Germinal center (tissue), 1 donor: Measurements from ENCODE around the gene STX18.

Experiments
- DNase-seq: peaks from one replicate; pipeline ENCODE4 v3.0.0; 2012; ENCODE audit warnings: mixed read lengths, low spot score

Gene STX18

DNA sequence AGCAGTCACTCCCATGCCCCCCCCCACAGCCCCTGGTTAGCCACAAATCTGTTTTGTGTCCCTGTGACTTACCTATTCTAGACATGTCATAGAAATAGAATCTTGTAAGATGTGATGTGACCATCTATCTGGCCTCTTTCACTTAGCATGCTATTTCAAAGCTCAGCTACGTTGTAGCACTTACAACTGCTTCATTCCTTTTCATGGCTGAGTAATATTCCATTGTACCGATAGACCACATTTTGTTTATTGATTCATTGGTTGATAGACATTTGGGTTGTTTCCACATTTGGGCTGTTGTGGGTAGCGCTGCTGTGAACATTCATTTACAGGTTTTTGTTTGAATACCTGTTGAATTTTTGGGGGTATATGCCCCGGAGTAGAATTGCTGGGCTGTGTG, 143.4 kb downstream of the STX18 start:
- no peak for DNase-seq

DNA sequence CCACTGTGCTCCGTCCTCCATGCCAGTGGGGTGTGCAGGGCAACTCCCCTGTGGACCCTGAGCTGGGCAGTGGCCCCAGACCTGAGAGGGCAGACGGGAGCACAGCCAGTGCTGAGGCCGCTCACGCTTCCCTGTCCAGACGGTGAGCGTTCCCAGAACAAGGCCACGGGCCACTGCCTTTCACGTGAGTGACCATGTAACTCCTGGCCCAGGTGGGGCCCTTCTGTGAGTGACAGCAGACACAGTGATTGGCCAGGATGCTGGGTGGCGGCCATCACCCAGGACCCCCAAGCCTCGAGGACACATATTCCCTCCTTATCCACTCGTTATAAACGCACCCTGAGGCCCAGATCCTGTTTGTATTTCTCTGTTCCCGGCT, 144.4 kb downstream of the STX18 start:
- DNase-seq: no peak

DNA sequence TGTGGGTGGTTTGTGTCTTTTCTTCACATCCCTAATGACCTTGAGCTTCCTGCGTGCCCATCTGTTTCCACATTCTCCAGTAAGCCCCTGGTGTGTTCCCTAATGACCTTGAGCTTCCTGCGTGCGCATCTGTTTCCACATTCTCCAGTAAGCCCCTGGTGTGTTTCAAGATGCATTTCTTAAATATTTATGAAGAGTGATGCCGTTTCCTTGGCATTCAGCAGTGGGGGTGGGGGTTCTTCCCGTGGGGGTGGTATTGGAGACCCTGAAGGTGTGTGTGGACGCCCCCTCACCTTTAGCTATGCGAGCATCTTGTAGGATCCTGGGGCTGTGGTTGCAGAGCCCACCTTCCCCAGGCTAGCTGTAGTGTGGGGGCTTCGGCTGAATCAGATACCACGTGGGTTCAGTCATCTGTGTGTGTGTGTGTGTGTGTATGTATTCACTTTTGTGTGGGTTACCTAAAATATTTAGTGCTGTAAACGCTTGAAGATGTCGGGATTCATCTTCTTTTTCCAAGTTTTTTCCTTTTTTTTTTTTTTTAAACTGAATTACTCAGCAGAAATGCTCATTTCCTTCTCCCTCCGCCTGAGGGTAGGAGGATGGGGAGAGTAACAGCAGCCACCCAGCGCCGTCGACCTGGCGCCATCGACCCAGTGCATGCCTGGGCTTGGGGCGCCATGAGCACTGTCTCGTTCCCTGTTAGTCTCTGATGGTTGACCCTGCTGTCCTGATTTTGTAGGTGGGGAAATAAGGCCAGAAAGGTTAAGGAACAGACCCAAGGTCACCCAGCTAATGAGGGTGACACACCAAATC, 145.0 kb downstream of the STX18 start:
- no peak for DNase-seq

DNA sequence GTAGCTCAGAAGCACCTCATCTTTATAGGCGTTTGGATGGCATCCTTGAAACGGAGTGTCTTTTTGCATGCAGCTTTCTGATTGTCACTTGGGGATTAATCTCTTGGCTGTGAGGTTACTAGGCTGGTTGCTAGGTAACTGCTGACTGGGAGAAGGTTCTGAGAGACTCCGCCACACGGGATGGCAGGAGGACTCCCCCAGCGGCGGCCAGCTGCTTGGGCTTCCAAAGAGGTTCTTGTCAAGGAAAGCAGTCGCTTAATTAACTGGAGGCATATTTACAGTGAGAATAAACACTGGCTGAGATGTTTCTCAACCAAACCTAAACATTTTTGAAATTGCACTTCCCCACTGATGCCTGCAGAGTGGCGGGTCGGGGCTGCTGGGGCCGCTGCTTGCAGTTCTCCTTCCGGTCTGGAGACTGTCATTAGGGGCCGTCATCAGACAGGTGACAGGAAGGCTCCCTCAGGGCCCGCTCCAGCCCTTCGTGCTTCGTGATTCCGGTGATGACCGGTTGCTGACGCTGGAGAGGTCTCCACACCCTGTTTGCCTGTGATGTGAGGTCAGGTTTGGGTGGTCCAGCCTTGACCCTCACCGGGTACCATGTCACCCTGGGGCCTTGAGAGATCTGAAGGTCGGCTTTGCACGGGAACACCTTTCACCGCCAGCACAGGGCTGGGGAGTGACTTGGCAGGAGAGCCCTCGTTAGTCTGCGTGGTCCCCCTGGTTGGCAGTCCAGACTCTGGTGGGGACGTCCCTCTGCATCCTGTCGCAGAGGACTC, 145.8 kb downstream of the STX18 start:
- peak; percentile 57 for DNase-seq

DNA sequence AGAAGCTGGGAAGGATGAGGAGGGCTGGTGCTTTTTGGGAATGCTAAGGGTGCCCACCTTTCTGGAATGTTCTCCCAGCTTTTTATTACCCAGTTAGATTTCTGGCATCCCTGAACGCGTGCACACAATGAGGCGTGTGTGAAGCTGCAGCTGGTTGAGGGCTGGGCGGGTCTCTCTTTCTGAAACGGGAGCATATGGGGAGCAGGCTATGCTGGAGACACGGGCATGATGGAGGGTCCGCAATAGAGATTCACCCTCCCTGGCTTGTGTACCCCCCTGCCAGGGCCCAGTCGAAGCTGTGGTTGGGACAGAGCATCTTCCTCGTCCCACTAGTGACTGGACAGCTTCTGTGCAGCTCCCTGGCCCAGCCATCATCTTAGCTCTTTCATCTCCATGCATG, 146.5 kb downstream of the STX18 start:
- no peak for DNase-seq

DNA sequence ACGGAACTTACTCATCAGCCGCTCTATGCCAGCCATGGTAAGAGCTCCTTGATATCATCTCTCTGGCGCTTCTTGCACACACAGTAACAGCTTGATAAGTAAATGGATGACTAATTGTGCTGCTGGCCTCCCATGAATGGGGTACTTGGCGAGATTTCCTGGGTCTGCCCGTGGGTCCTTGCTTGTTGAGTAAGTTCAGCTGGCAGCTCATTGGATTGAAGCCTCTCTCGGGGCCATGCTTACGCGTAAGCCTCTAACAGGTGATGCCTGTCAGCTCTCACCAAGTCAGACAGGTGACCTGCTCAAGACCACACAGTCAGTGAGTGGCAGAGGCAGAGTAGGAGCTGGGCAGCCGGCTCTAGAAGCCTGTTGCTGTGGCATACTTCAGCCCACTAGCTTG, 147.2 kb downstream of the STX18 start:
- no peak for DNase-seq

DNA sequence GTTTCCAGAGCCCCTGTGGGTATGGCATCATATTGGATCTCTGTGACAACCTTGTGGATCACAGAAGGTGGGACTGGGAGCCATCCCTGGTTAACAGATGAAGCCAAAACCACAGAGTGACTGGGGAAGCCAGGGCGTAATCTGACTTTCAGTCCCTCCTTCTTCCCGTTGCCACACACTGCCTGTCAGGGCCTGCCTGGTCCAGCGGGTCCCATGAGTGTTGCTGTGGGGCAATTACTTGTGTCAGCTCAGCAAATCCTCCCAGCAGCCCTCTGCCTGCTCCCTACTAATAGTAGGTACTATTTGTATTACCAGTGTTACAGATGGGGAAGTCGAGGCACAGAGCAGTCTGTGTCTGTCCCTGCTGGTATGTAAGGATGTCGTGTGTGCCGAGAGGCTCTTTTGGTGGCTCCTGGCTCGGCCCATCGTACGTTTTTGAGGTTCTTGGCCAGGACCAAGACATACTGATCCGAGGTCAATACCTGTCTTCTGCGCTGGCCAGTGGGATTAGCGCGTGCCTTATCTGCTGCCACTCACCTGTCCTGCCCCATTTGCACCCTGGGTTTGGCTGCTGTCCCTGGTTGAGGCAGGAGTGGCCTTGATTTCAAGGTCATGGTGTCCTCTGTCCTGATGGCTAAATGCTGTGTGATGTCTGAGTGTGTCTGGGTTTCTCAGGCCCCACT, 149.2 kb downstream of the STX18 start:
- no peak for DNase-seq

DNA sequence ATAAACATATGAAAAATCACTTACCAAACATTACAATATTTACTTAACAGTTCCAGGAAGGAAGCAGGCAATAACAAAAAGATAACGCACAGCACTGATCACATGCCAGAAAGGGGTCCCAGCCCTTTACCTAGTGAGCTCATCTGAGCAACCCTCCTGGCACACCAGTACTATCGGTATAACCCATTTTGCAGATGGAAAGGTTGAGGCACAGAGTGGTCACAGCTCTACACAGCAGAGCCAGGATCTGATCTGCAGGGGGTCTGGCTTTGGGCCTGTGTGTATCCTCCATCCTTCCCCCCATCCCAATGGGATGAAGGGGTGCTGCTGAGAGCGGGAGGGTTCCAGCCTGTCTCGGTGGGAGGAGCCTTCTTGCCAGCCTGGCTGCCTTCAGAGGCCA, 150.0 kb downstream of the STX18 start:
- DNase-seq: no peak

DNA sequence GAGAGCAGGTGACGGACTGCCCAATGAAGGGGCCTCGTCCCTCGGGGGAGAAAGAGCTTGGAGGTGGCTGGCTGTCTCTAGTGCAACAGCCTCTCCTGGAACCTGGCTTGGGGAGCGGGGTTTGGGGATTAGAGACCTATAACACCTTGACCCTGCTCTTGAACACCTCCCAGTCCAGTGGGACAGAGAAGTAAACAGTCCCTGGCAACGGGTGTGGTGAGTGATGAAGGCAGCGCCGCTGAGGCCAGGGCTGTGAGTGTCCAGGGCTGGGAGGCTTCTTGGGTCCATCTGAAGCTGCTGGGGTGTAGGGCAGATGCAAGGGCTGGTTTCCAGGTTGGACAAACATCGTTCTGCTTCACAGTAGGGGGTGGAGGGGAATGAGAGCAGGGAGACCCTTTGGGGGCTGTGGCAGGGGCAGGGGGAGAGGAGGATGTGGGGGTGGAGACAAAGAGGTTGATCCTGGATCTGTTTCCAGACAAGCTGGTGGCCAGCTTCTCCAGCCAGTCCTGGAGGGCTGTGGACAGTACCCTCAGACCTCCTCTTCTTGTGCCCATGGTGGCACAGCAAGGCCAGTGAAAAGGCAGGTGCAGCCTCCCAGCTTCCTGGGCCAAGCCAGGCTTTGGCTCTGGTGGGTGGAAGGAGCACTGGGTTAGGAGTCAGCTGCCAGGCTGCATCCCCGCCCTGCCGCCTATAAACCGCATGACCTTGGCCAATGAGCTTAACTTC, 151.2 kb downstream of the STX18 start:
- no peak for DNase-seq

DNA sequence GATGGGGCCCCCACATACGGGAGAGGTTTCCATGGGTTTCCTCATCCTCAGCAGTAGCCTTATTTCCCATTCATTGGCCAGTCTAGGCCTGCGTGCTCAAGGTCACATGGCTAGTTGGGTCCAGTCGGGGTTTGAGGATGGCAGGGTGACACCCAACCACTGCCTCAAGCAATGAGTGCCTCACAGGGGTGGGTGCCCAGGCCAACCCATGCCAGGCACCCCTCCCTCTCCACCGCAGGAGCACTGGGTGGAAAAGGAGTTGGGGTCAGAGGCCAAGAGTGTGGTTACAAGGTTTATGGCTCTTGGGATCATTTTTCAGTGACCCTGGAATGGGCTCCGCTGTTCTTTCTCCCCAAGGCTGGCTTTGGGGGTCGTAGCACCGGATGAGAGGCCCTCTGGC, 151.8 kb downstream of the STX18 start:
- no peak for DNase-seq

DNA sequence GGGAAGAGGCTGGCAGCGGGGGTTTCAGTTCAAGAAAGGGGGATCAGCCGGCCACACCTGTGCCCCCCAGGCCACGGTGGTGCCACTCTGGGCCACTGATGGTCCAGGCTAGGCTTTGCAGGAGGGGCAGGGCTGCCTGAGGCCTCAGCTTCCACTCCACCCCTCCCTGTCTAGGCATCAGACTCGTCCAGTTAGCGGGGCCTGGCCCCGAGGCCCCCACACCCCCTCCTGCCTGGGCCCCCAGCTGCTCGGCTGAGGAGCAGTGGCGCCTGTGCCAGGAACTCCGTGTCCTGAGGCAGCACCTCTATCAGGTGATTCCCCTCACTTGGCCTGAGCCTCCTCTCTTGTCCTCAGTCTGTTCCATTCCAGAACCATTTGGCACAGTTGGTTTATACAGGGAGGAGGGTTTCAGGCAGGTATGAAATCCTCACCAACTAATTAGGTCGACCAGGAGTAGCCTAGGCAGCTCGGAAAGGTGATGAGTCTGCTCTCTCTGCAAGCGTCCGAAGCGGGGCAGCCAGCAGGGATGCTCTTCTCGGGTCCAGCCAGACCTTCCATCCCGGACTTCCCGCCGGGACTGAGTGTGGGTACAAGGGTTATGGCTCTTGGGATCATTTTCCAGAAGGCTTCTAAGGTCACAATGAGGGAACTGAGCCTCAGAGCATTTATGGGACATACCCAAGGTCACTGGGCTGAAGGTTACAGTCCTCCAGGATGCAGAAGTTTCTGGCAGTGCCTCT, 152.8 kb downstream of the STX18 start:
- no peak for DNase-seq

DNA sequence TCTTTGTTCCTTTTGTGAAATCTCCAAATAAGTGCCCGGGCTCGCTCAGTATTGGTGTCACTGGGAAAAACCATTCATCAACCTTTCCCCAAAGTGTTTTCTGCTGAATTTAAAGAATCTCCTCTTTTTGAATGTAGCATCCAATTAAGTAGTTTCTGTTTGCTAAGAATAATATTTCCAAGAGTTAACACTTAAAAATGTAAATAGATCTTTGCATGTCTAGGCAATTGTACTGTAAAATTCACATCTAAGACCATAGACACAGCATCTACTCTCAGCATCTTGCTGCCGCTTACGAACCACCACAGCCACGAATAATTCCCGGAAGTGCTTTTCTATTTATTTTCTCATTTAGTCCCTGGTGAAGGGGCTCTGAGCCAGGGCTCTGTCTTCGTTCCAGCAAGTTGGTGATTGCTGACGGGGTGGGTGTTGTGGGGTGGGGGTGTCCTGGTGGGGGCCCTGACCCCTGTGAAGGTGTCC, 153.5 kb downstream of the STX18 start:
- DNase-seq: no peak

DNA sequence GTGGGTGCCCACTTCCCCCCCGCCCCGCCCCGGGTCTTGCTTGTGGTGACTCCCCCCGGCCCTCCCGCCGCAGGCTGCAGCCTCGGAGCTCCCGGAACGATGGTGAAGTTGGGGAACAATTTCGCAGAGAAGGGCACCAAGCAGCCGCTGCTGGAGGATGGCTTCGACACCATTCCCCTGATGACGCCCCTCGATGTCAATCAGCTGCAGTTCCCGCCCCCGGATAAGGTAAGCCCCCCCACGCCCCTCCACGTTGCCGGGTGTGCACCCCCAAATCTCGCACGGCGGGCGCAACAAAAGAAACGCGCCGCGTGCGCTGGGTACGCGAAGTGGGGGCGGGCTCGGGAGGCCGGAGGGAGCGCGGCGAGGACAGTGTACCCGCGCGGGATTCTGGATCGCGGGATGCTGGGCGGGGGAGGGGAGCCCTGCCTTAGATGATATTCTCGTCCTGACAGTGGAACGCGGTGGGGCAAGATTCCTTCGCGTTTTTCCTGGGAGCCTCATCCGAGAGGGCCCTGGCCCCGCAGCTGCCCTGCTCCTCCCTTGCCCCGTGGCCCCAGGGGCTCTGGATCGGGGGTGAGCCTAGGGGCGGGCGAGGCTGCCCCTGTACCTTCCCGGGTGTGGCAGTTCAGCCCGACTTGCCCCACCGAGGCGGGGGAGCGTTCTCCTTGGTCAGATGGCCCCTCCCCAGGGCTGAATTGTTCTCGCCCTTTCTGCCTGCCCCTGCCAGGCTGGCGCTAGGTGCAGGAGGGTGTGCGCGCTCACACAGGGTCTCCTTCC, 154.1 kb downstream of the STX18 start:
- no peak for DNase-seq

DNA sequence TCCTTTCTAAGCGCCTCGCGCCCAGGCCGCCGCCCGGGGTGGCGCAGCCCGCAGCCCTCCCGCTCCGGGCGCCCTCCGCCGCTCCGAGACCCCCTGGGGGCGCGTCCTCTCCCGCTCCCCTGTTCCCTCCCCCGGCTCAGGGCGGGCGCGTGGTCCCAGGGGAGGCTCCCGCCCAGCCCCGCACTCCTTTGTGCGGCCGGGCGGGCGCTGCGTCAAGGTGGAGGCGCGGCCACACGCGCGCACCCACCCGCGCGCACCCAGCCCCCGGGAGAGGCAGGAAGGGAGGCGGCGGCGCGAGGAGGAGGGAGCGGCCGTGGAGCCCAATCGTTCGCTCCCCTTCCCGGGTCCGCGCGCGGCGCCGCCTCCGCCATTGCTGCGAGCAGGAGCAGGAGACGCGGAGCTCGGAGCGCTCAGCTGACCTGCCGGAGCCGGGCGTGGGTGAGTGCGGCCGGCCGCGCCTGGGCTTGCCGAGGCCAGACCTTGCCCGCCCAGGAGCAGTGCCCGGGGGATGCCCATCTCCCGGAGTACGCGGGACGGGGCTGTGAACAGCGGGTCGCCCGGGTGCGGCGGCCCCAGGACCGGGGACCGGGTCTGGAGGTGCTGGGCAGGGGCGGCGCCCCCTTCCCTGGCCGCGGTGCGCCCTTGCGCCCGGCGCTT, 155.0 kb downstream of the STX18 start, which contains the start of gene NSG1:
TSS of gene NSG1 (plus strand) at position 367 of the 657 bp plus-strand sequence. CDS start 528 bp downstream, outside the sequence.
- DNase-seq: no peak

DNA sequence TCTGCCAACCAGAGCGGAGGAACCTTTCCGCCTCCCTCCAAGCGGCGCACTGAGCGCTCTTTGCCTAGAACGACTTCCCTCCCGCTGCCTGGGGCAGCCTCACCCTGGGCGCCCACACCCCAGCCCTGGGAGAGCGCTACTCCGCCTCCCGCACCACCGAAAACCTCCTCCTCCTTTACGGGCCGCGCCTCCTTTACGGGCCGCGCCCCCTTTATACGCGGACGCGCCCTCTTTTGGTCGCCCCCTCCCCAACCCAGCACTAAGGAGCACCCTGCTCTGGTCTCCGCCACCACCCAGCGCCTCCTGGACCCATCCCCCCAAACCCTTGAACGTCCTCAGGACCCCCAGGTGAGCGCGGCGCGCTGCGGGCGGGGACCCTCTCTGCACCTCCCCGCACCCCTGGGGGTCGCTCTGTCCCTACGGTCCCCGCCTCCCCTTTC, 155.5 kb downstream of the STX18 start:
- DNase-seq: no peak

DNA sequence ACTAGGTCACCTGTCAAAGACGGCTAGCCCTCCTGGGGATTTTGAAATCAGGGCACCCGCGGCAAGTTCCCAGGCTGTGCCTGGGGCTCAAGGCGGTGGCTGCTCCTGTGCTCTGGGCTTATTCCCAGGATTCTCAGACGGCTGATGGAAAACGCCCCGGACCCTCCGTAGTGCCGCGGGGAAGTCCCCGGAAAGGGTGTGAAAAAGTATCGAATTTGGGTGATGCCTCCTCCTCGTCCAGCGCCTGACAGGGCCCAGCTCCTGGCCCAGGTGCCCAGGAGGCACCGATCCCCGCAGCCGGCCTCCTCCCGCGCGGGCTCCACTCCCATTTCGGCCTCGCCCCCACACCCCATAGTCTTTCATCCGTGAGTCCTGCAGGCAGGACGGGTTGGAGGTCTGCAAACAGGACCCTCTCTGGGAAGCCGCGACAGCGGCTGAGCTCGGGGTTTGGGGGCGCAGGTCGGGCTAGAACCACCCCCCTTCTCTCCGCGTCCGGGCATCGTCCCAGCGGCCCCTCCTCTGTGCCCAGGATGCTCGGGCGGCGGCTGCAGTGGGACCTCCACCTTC, 156.0 kb downstream of the STX18 start:
- DNase-seq: no peak

DNA sequence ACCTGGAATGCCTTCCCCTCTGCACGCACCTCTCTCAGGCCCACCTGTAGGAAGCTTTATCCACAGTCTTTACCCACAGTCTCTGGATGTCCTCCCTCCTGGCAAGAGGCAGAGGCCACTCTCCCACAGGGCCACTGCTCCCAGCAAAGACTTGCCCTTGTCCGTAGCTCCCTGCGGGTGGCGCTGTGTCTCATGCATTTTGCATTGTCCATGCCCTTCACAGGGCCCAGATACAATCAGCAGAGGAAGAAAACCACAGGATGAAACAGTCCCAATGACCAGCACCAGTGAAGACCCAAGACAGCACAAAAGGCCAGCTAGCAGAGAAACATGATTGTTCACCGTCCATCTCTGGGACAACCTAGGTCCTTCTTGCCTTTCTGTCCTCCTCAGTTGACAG, 157.0 kb downstream of the STX18 start:
- DNase-seq: no peak

DNA sequence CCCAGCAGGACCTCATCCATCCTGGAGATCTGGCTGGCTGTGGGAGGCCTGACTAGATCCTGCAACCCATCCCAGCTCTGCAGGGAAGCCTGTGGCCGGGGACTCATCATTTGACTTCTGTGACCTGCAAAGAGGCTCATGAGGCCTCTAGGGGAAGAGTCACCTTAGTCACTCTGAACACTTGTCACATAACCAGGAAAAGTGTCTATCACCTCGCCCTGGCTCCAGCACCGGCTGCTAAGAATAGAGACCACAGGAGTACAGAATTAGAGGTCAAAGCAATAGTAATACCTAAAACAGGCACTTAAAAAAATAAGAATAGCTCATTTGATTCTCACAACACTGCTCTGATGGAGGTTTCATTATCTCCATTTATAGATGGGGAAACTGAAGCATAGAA, 158.8 kb downstream of the STX18 start:
- no peak for DNase-seq

DNA sequence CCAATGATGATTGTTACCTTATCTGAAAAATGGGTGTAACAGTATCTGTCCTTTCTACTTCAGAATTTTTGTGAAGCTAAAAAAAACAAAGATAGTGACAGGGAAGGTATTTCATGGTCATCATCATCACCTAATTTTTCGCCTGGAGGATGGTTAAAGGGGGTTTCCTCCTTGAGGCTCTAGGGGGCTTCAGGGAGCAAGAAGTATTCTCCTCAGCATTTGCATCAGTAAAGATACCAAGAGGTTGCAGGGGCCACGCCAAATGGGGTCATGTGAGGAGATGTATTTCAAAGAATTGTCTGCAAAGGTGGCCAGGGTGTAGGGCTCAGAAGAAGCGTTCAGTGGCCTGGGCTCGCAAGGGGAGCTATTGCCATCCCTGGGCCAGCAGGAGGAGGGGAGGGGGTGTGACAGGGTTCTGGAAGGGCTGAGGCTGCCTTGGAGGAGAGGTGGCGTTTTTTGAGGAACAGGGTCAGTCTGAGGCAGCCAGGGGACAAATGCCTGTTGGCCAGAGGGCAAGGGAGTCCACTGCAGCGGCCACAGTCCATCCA, 162.2 kb downstream of the STX18 start:
- DNase-seq: no peak
